ENCODE data around the gene MYH7.
"Not testable (repeated sequence)": the region's sequence is repeated elsewhere in the genome, so short reads cannot be mapped to it uniquely, and the experiment has no call there.

MYH7 gene

GRCh38 chr14:23406725-23407355 is 28.6 kb downstream of the MYH7 start:
- DNase-seq (ENCODE audit: low read depth in 2 of 2): no peak

GRCh38 chr14:23406244-23406643 is 29.2 kb downstream of the MYH7 start:
- DNase-seq (ENCODE audit: low read depth in 2 of 2): no peak

GRCh38 chr14:23405516-23406025 is 29.9 kb downstream of the MYH7 start:
- no peak for DNase-seq (ENCODE audit: low read depth in 2 of 2)

- no peak for DNase-seq (ENCODE audit: low read depth in 2 of 2)
Observed at GRCh38 chr14:23405096-23405495, 30.4 kb downstream of the MYH7 start.

GRCh38 chr14:23404331-23404900 is 31.0 kb downstream of the MYH7 start:
- DNase-seq (ENCODE audit: low read depth in 2 of 2): no peak

GRCh38 chr14:23403908-23404307 is 31.6 kb downstream of the MYH7 start:
- DNase-seq (ENCODE audit: low read depth in 2 of 2): no peak

- no peak for DNase-seq (ENCODE audit: low read depth in 2 of 2)
Observed at GRCh38 chr14:23403139-23403438, 32.4 kb downstream of the MYH7 start.

- DNase-seq (ENCODE audit: low read depth in 2 of 2): no peak
Observed at GRCh38 chr14:23402296-23403138, 32.9 kb downstream of the MYH7 start.

GRCh38 chr14:23401291-23401690 is 34.2 kb downstream of the MYH7 start:
- no peak for DNase-seq (ENCODE audit: low read depth in 2 of 2)

- DNase-seq (ENCODE audit: low read depth in 2 of 2): not testable (repeated sequence)
Observed at GRCh38 chr14:23400496-23401149, 34.8 kb downstream of the MYH7 start.

GRCh38 chr14:23399591-23399990 is 35.9 kb downstream of the MYH7 start:
- no peak for DNase-seq (ENCODE audit: low read depth in 2 of 2)

GRCh38 chr14:23399136-23399535 is 36.3 kb downstream of the MYH7 start:
- DNase-seq (ENCODE audit: low read depth in 2 of 2): no peak

GRCh38 chr14:23398348-23398747 is 37.1 kb downstream of the MYH7 start:
- DNase-seq (ENCODE audit: low read depth in 2 of 2): no peak

GRCh38 chr14:23396781-23397407 is 38.6 kb downstream of the MYH7 start:
- DNase-seq (ENCODE audit: low read depth in 2 of 2): no peak

GRCh38 chr14:23396126-23396525 is 39.3 kb downstream of the MYH7 start:
- no peak for DNase-seq (ENCODE audit: low read depth in 2 of 2)

- no peak for DNase-seq (ENCODE audit: low read depth in 2 of 2)
Observed at GRCh38 chr14:23392613-23393012, 42.8 kb downstream of the MYH7 start.

GRCh38 chr14:23389871-23390270 is 45.6 kb downstream of the MYH7 start:
- DNase-seq (ENCODE audit: low read depth in 2 of 2): not testable (repeated sequence)

- no peak for DNase-seq (ENCODE audit: low read depth in 2 of 2)
Observed at GRCh38 chr14:23389396-23389795, 46.1 kb downstream of the MYH7 start.

GRCh38 chr14:23388996-23389395 is 46.5 kb downstream of the MYH7 start:
- no peak for DNase-seq (ENCODE audit: low read depth in 2 of 2)

- DNase-seq (ENCODE audit: low read depth in 2 of 2): no peak
Observed at GRCh38 chr14:23387916-23388882, 47.3 kb downstream of the MYH7 start.

- DNase-seq (ENCODE audit: low read depth in 2 of 2): no peak
Observed at GRCh38 chr14:23386999-23387398, 48.5 kb downstream of the MYH7 start.
